GM21423 (cell line): ENCODE measurements around the gene PRR16.
"Not testable (repeated sequence)": the region's sequence is repeated elsewhere in the genome, so short reads cannot be mapped to it uniquely, and the experiment has no call there.

Source experiments
- ATAC-seq: cut with Tn5 transposase; IDR thresholded peaks from one replicate; pipeline ENCODE4 v1.9.1; 2021; ENCODE audit warnings: mild to moderate bottlenecking, moderate library complexity; ENCODE audit not compliant: unreplicated experiment

The PRR16 gene

DNA sequence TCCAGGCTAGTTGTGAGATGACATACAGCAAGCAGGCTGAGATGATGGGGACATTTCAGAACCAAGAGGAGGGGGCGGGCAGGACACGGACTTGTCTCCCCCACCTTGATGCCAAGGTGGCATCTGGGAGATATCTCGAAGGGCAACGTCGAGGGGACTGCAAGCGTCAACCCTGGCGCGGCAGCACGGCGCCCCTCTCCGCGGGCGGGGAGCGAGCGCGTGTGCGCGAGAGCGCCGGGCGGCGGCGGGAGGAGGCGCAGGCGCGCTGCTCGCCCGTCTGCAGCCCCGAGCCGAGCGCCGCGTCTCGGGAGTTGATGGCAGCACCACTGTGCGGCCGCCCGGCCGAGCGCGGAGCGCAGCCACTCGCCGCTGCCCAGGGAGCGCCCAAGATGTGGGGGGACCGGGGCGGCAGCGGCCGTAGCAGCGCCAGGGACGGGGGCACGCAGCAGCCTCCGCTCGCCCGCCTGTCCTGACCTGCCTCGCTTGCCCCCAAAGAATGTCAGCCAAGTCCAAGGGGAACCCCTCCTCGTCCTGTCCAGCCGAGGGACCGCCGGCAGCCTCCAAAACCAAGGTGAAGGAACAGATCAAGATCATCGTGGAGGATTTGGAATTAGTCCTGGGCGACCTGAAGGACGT lies at the start of gene PRR16:
Gene PRR16, plus strand, starts transcription at position 310 of the 636 bp plus-strand sequence.
- peak; percentile 73 for ATAC-seq

DNA sequence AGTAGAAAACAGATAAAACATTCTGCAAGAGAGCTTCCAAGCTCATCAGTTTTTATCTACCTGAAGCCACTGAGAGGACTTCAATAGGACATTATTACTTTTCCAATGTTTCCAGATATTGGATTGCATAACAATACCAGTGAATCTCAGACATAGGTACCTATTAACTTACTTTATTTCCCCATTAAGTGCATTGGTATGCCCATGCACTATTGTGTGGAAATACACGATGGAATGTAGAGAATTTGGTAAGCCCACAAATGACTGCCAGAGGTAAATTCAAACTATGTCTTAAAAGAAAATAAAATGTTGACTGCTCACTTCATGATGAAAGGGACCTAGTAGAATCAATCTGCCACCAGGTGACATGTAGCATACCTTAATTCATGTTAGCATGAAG lies 48.1 kb upstream of the PRR16 start:
- no peak for ATAC-seq

DNA sequence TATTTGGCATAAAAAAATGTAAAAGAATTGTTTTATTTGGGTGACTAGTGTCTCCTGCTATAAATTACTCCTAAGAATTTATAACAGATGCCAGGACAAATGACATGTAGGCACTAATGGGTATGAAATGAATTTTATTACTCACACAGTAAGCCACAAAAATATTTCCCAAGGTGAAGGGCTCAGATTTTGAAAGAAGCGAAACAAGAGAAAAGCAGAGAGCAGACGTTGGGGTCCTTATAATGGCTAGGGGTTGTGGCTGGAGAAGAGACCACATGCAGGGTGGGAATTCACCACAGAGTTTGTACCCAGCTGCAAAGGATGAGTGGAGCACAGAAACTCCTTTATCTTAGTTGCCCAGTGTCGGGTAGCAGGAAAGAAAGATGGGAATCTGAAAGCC lies 45.0 kb upstream of the PRR16 start:
- ATAC-seq: no peak

DNA sequence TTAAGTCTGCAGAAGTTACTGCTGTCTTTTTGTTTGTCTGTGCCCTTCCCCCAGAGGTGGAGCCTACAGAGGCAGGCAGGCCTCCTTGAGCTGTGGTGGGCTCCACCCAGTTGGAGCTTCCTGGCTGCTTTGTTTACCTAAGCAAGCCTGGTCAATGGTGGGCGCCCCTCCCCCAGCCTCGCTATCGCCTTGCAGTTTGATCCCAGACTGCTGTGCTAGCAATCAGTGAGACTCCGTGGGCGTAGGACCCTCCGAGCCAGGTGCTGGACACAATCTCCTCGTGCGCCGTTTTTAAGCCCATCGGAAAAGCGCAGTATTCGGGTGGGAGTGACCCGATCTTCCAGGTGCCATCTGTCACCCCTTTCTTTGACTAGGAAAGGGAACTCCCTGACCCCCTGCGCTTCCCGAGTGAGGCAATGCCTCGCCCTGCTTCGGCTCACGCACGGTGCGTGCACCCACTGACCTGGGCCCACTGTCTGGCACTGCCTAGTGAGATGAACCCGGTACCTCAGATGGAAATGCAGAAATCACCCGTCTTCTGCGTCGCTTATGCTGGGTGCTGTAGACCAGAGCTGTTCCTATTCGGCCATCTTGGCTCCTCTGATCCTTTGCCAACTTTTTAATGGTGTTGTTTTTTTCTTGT lies 37.3 kb upstream of the PRR16 start:
- ATAC-seq: not testable (repeated sequence)

DNA sequence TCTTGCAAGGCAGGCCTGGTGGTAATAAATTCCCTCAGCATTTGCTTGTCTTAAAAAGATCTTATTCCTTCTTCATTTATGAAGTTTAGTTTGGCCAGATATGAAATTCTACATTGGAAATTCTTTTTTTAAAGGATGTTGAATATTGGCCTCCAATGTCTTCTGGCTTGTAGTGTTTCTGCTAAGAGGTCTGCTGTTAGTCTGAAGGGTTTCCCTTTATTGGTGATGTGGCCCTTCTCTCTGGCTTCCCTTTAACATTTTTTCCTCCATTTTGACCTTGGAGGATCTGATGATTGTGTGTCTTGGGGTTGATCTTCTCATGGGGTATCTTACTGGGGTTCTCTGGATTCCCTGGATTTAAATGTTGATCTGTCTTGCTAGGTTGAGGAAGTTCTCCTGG lies 33.5 kb upstream of the PRR16 start:
- no peak for ATAC-seq

DNA sequence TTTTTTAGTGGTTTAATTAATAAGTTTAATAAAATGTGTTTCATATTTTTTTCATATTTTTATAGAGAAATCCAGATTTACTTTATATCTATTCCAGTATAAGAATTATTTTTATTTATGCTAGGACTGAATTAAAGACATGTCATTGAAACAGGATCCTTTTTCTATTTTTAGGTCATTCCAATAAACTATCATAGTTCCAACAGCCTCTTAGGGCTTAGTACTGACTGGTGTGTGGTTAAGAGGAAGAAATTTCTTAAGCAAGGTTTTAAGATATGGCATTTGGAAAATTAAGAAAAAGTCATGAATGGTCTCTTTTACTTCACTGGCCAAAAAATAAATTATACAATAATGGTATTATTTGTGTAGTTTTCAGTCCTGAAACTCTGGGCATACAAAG lies 31.2 kb upstream of the PRR16 start:
- ATAC-seq: no peak

DNA sequence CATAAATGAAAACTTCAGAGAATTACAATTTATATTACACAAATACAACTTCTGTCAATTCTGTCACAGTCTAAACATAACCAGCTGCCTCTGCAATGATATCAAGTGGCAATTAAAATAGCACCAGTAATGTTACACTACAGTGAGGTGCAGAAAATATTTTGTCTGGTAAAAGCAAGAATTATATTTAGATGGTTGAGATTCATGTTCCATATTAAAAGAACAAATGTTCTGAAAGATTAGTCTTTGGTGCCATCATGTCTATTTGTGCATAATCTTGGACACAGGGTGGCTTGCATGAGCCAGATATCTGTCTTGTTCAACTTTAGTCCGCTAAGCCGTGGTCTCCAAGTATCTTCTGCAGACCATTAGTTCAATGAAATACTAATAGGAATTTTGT lies 29.0 kb upstream of the PRR16 start:
- ATAC-seq: no peak

DNA sequence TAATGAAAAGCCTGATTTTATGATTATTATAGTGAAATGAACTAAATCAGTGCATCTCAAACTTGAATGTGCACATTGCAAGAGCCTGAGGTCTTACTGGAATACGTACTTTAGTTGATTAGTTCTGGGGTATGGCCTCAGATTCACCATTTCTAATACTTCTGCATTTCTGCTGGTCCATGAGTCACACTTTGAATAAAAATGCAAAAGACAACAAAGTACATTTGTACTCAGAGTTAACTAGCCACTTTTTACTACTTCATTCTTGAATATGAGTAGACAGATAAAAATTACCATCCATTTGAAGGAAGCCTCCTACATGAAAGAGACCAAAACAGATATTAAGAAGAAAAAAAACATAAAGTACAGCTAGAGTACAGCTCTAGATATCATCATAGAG lies 27.1 kb upstream of the PRR16 start:
- no peak for ATAC-seq

DNA sequence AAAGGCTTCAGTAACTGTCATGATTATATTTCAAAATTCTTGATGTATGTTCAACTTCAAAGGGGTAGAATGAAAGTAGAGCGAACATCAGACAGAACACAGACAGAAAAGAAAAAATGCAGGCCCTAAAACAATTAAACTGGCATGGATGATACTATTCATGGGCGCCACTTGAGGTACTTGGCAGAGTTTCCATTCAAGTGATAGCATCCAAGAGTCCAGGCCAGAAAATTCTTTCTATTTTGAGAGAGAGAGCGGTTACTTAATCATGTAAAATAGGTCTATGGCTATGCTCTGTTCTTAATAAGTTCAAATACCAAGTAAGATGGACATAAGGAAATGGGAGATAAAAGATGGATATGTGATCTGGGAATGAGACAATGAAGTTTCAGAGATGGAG lies 21.4 kb upstream of the PRR16 start:
- no peak for ATAC-seq

DNA sequence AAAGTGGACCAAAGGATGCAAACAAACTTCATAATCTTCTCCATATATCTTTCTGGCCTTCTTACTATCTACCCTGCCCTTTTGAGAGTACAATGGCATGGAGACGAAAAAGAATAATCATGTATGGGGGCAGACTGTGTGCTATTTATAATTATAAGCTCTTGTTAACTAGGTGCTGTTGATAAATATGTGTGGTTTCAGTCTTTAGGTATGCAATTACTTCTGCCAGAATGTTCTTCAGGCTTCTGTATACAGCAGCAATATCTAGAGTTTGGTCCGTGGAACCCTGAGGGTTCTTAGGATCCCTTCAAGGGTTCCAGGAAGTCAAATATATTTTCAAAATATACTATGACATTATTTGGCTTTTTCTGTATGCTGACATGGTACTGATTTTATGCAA lies 20.5 kb upstream of the PRR16 start:
- ATAC-seq: no peak

DNA sequence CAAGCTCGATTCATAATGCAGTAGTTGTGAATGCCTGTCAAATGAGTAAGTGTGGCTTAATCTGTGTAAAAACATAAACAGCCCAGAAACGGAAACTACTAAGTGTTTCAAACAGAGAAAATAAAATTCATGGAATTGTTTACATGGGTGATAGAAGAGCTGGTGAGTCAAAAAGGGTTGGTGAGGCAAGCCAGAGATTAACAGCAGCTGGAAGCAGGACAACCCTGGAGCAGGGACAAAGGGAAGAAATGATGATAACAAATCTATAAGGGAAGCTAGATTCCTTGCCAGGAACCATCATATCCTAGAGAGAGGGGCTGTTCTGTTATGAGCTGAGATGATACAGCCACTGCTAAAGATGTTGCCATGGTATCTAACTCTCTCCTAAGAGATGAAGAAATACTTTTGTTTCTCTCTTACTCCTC lies 18.0 kb upstream of the PRR16 start:
- ATAC-seq: no peak

DNA sequence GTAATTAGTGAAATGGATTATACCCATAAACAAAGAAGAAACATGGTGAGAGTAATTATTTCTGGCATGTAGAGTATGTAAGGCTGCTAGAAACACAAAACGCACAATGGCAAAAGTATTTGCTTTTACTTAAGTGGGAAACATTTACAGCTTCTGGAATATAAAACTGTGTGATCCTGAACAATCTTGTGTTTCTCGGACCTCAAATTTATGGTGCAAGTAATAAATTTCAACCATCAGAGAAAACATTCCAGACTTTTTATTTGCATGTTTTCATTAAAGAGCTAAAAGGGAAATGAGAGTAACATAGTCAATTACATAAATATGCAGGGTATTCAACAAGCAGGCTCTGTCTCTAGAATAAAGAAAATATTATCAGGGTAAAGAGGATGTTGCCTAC lies 17.2 kb upstream of the PRR16 start:
- ATAC-seq: no peak

DNA sequence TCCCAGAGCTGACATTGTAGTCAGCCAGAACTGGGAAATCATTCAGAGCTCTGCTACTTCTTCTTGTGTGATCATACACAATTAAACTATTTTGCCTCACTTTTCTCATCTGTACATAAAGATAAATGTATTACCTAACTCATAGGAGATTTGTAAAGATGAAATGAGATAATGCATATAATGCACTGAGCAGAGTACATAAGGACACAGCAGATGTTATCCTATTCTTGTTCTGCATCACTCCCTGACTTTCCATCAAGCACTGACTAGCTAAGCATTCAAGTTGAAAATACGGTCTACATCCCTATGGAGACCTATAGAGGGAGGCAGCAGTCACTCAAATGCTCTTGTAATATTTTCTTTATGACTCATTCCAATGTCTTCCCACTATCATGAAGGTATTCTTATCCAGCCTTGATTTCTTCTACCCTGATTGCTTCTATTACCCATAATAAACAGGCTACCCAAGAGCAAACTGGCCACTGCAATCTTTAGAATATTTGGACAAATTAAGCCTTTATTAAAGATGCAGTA lies 16.3 kb upstream of the PRR16 start:
- no peak for ATAC-seq

DNA sequence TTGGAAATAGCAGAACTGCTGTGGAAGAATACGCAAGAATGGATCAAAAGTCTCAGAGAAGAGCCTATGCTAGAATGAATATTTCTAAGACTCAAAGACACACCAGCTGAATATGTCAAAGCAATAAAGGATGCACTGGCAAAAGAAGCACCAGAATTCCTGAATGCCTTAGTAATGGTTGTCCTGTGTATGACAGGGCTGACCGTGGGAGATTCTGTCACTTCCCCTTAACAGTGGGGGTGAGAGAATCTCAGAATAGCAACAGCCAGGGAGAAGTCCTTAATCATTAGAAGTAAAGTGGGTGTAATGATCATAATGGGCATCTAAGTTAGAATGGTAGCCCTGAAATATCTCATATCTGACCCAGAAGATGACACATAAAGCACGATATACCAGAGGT lies 14.6 kb upstream of the PRR16 start:
- ATAC-seq: no peak

DNA sequence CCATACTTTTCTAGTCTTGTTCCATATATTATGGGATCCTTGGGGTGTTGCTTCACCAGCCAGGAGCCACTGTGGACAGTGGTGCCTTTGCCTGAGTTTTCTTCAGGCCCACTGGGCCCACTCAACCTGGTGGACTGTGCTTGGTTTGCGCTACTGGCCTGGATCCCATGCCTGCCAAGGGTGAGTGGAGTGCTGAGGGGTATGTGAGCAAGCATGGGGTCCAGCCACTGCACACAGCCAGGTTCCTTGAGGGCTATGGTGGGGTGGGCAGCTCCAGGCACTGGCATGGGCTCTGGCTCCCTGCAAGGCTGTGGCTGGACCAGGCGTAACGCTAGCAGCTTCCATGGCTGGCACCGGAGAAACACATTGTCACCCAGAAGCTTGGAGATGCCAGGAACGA lies 13.2 kb upstream of the PRR16 start:
- no peak for ATAC-seq

DNA sequence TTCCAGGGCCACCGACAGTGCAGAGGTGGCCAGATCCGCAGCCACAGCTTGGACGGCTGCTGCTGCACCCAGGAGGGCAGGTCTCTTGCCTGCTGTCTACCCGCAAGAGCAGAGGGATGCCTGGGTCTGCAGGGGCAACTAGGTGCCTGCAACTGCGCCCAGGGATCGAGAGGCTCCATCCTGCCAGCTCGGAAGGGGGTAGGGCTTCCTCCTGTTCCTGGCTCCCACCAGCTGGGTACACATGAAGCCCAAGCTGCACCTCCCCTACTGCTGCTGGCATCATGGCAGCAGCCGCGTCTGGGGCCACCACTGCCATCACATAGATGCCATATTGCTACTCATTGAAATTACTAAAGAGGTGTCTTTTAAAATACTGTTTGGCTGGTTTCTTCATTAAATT lies 12.7 kb upstream of the PRR16 start:
- ATAC-seq: no peak

DNA sequence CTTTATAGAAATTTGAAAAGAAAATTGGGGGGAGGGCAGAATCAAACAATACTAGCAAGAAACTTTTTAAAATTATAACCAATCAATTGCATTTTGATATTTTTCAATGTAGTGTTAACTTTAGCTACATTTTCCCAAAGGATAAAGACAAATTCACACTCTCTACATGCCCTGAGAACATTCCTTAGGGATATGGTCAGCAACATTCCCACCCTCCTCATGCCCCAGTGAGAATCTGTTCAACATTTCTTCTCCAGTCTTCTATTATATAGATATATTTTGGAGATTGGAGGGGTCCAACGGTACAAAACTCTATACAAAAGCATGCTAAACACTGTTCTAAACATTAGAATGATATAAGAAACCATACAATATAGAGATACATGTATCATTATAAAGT lies 11.6 kb upstream of the PRR16 start:
- no peak for ATAC-seq

DNA sequence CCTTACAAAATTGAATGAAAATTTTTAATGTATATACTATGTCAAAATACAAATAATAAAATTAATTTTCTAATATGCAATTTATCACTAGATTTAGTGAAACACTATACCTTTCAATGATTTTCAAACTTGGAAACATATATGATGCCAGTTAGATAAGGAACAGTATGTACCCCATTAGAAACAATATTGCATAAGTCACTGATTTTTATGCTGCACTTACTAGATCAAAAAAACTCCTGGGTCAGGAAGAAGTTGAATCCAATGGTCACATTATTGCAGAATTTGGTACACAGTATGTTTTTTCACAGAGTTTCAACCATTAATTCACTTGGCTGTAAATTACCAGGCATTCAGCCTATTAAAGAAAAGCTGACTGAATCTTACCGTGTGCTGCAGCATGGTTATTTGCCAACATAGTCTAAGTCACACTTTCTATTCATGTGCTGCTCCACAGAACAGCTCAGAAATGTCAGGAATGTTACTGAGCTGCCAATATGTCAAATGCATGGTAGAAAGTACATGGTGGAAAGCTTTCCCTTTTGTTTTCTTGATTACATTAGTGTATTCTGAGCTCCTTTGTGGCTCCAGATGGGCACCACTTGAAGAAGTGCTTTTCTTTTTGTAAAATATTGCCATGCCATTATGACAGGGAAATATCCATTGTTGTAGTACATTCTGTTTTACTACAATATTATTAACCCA lies 9.9 kb upstream of the PRR16 start:
- no peak for ATAC-seq

DNA sequence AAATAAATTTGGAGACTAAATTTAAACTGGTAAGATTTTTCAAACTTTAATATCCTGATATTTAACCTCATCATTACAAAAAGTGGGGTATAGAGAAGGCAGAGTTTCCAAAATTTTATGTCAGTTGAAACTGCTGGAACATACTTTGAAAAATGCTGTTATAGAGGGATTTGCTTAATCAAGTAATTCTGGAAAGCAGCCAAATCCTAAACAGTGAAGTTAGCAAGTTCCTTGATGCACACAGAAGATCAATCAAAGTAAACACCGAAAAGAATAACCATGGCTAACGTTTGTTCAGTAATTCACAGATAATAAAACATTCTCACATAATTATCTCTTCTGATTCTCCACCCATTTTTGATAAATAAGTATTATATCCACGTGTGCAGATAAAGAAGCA lies 8.1 kb upstream of the PRR16 start:
- ATAC-seq: no peak

DNA sequence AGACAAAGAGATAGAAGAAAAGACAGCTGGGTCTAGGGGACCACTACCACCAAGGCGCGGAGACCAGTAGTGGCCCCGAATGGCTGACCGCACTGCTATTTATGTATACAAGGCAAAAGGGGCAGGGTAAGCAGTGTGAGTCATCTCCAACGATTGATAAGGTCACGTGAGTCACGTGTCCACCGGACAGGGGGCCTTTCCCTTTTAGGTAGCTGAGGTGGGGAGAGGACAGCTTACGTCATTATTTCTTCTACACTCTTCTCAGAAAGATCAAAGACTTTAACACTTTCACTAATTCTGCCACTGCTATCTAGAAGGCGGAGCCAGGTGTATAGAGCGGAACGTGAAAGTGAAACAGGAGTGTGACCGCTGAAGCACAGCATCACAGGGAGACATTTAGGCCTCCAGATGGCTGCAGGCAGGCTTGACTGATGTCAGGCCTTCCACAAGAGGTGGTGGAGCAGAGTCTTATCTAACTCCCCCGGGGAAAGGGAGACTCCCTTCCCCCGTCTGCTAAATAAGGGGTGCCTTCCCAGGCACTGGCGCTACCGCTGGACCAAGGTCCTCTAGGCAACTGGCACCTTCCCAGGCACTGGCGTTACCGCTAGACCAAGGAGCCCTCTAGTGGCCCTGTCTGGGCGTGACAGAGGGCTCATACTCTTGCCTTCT lies 6.1 kb upstream of the PRR16 start:
- ATAC-seq: peak; percentile 65

DNA sequence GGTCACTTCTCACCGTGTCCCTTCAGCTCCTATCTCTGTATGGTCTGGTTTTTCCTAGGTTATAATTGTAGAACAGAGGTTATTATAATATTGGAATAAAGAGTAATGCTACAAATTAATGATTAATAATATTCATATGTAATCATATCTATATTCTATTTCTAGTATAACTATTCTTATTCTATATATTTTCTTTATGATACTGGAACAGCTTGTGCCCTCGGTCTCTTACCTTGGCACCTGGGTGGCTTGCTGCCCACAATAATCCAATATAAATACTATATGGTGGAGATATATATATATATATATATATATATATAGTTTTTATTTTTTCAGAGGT lies 5.6 kb upstream of the PRR16 start:
- ATAC-seq: not testable (repeated sequence)

DNA sequence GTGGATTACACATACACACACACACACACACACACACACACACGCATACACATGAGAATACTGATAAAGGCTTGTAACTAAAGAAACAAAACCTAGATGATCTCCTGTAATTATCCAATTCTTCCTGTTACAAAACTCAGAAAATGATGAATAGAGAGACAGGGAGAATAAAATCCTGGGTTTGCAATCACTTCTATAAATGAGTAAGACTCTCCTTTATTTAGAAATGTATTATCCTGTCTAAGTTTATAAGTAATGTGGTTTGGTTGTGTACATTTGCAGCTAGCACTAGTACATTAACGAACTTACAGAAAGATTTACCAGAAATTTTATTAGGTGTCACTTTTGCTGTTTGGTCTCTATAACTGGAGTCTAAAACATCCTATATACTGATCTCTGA lies 2.8 kb upstream of the PRR16 start:
- ATAC-seq: no peak
